Transverse colon (tissue), 4 donors: ENCODE measurements around the gene CGRRF1.

Source experiments
- EP300 ChIP-seq: sonication (generic); formaldehyde crosslinking; IDR thresholded peaks from one replicate; pipeline ENCODE4 v1.6.1; 2017; ENCODE audit warnings: antibody characterized with exemption, low read depth
- POLR2A ChIP-seq: fragments of 450-650 bp; IDR thresholded peaks from one replicate; pipeline ENCODE4 v1.6.1; 2016; ENCODE audit warnings: antibody characterized with exemption, mild to moderate bottlenecking, moderate library complexity
- POLR2AphosphoS5 ChIP-seq, 3 donors: sonication (generic); formaldehyde crosslinking; IDR thresholded peaks; one replicate each; pipeline ENCODE4 v1.6.1; 2016; ENCODE audit warnings: antibody characterized with exemption in 3 of 3
- TF ChIP-seq, protein P1 (sequence below), 5 experiments: fragments of 200-600 bp in 3 of 5; fragments of 450-650 bp in 2 of 5; sonication (generic) in 3 of 5; IDR thresholded peaks; 1 replicate in 2 of 5; 2 replicates in 3 of 5; pipeline ENCODE4 v1.5.1; 2016 to 2017; ENCODE audit warnings: antibody characterized with exemption in 5 of 5, inconsistent platforms in 3 of 5, mild to moderate bottlenecking in 2 of 5, moderate library complexity in 1 of 5

GRCh38 chr14:54566410-54567223, 56.9 kb downstream of the CGRRF1 start, which contains the start of gene SAMD4A:
- TF ChIP-seq POLR2A, result peak; percentile 48
- TF ChIP-seq, protein P1, sequence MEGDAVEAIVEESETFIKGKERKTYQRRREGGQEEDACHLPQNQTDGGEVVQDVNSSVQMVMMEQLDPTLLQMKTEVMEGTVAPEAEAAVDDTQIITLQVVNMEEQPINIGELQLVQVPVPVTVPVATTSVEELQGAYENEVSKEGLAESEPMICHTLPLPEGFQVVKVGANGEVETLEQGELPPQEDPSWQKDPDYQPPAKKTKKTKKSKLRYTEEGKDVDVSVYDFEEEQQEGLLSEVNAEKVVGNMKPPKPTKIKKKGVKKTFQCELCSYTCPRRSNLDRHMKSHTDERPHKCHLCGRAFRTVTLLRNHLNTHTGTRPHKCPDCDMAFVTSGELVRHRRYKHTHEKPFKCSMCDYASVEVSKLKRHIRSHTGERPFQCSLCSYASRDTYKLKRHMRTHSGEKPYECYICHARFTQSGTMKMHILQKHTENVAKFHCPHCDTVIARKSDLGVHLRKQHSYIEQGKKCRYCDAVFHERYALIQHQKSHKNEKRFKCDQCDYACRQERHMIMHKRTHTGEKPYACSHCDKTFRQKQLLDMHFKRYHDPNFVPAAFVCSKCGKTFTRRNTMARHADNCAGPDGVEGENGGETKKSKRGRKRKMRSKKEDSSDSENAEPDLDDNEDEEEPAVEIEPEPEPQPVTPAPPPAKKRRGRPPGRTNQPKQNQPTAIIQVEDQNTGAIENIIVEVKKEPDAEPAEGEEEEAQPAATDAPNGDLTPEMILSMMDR (IDR thresholded peaks at IDR 0.05), result peak in 2 of 5 experiments; percentile 18 to 32
- TF ChIP-seq POLR2AphosphoS5 (IDR thresholded peaks at IDR 0.05), result peak; percentile 14 to 57 (median 43)
- TF ChIP-seq EP300, result no peak
